Fibroblast of peridontal ligament (primary cell): Measurements from ENCODE around the gene ZNF813.
A peak's percentile ranks its signal among the peaks of the same experiment; 100 is the strongest.
"Not testable (repeated sequence)": the region's sequence is repeated elsewhere in the genome, so short reads cannot be mapped to it uniquely, and the experiment has no call there.

ENCODE experiments used
- DNase-seq: peaks from one replicate; pipeline ENCODE4 v3.0.0-alpha.2; 2010; ENCODE audit errors: extremely low read depth

ZNF813 gene

DNA sequence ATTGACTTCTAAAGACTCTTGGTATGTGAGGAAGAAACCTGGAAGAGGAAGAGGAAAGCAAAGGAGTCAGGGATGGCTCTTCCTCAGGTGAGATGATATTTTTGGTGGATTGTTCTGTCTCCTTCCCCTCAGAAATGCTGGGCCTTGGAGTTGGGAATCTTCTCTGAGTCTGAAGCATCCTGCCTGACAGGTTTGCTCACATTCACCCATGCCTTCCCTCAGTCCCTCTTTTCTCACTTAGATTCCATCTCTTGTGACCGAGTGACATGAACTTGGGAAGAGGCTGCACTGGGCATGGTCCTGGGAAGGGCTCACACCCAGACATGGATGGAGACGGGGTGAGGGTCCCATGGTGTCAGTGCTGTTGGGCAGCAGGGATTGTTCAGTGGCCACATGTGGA, 16.2 kb downstream of the ZNF813 start:
- DNase-seq, result not testable (repeated sequence)

DNA sequence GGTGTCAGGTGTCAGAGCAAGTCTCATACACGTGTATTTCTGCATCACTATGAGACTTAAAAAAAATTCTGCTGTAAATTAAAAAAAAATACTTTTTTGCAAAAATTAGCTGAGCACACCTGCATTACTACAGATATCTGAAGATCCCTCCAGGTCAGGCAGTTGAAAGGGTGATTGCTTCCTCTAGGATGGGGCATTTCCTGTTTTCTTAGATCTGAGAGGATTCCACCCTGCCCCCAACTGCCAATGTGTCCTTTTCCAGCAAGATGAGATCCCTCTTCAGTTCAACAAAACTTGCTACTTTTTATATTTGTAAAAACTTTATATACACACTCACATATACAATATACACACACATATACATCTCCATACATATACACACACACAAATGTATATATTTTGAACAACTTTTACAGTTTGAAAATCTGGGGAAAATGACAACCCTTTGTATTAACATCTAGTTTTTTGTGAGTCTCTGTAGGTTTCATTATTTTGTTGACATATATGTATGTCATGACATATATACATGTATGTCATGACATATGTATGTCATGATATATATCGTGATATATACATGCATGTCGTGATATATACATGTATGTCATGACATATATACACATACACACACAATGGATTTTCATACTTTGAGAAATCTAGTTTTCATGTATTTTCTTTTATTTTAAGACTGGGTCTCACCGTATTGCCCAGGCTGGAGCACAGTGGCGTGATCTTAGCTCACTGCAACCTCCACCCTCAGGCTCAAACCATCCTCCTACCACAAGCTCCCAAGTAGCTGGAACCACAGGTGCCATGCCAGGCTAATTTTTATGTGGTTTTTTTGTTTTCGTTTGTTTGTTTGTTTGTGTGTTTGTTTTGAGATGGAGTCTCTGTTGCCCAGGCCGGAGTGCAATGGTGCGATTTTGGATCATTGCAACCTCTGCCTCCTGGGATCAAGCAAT, 17.8 kb downstream of the ZNF813 start:
- DNase-seq, result no peak

DNA sequence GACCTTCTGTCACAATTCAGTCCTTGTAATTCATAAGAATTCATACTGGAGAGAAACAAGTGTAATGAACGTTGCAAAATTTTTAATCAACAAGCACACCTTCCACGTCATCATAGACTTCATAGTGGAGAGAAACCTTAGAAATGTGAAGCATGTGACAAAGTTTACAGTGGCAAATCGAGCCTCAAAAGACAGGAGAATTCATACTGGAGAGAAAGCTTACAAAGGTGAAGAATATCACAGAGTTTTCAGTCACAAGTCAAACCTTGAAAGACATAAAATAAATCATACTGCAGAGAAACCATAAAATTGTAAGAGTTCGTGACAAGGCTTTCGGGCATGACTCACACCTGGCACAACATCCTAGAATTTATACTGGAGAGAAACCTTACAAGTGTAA, 24.6 kb downstream of the ZNF813 start:
- DNase-seq, result no peak

DNA sequence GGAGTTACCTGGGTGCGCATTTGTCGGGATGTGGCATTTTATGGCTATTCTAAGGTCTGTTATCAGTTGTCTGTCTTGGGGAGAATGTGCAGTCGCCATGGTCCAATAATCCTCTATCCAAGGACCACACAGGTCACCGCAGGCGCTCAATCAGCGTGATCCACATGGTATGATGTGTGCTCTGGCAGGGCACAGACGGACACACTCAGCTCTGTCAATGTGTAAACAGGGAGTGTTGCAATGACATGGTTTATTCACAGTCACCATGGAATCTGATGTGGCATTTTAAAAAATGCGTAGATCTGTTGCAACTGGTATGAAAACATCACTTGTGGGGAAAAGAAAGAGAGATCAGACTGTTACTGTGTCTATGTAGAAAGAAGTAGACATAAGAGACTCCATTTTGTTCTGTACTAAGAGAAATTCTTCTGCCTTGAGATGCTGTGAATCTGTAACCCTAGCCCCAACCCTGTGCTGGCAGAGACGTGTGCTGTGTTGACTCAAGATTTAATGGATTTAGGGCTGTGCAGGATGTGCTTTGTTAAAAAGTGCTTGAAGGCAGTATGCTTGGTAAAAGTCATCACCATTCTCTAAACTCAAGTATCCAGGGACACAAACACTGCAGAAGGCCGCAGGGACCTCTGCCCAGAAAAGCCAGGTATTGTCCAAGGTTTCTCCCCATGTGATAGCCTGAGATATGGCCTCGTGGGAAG, 29.9 kb downstream of the ZNF813 start:
- not testable (repeated sequence) for DNase-seq

DNA sequence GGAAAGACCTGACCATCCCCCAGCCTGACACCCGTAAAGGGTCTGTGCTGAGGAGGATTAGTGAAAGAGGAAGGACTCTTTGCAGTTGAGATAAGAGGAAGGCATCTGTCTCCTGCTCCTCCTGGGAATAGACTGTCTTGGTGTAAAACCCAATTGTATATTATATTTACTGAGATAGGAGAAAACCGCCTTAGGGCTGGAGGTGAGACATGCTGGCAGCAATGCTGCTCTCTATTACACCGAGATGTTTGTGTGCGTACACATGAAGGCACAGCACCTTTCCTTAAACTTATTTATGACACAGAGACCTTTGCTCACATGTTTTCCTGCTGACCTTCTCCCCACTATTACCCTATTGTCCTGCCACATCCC, 30.5 kb downstream of the ZNF813 start:
- DNase-seq, result not testable (repeated sequence)

DNA sequence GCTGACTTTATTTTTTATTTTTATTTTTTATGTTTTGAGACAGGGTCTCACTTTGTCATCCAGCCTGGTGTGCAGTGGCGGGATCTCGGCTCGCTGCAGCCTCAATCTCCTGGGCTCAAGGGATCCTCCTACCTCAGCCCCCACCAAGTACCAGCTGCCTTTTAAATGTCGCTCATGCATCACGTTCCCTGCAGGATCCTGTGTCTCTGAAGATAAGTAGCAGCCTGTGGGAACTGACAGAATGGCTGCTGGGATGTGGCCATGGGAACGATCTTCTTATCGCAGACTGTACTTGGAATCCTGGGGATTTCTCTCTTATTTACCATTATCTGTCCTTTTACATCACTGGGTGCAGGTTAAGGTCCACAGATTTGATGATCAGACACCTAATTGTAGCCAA, 35.6 kb downstream of the ZNF813 start:
- DNase-seq, result not testable (repeated sequence)

DNA sequence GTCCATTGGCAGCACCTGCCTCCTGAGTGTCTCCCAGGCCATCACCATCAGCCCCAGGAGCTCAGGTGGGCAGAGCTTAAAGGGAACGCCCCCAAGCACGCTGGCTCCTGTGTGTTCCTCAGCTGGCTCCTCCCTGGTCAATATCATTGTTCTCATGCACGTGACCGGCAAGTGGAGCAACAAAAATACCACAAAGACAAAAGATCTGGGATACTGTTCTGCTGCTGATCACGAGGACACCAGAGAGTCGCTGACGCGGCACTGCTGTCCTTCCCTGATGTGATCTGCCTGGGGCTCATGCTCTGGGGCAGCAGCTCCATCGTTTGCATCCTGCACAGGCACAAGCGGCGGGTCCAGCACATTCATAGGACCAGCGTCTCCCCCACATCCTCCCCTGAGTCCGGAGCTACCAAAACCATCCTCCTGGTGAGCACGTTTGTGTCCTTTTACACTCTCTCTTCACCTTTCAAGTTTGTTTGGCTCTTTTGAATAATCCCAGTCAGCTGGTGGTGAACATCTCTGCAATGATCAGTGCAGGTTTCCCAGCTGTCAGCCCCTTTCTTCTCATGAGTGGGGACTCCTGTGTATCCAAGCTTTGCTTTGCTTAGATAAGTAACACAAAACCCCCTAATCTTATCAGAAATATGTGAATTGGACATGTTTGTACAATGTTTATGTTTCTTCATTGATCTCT, 36.3 kb downstream of the ZNF813 start:
- not testable (repeated sequence) for DNase-seq

DNA sequence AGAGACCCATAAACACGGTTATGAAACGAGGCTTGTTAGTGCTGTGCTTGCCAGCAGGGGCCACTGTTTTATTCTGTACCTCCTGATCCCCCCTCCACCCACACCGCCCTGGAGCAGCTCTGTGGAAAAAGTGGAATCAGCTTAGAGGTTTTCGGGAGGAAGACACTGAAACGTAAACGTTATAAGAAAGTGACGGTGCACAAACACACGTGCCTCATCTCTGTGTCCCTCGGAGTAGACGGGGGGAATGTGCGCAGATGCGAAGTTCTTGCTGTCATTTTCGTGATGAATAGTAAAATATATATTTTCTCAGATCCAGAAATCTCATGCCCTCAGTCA, 36.8 kb downstream of the ZNF813 start:
- not testable (repeated sequence) for DNase-seq

DNA sequence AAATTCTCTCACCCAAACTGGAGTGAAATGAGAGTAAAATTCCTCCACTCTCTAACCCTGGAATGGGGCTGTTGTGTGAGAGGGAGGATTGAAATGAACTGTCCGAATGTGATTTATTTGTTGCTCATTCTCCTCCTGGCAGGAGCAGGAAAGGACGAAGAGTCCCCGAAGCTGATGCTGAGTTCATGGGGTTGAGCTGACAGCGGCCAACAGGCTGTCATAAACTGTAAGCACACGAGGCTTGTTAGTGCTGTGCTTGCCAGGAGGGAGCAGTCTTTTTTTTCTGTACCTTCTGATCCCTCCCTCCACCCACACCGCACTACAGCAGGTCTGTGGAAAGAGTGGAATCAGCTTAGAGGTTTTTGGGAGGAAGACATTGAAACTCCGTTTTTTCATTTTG, 37.4 kb downstream of the ZNF813 start:
- no peak for DNase-seq

DNA sequence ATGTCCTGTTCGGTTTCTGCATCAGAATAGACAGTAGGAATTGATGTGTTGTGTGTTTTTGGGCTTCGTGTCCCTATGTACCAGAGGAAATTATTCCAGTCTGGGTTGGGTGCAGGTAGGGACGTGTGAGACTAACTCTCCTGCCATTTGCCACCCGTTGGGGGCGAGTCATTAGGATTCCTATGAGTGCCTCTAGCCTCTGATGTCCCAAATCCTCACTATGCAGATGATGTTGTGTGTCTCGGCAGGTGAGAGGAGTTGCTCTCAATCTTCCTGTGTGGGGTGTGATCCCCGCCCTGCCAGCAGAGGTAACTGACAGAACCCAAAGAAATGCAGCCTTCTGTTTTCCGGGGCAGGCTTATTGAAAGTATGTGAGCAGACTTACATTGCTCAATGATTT, 39.2 kb downstream of the ZNF813 start:
- DNase-seq, result no peak

DNA sequence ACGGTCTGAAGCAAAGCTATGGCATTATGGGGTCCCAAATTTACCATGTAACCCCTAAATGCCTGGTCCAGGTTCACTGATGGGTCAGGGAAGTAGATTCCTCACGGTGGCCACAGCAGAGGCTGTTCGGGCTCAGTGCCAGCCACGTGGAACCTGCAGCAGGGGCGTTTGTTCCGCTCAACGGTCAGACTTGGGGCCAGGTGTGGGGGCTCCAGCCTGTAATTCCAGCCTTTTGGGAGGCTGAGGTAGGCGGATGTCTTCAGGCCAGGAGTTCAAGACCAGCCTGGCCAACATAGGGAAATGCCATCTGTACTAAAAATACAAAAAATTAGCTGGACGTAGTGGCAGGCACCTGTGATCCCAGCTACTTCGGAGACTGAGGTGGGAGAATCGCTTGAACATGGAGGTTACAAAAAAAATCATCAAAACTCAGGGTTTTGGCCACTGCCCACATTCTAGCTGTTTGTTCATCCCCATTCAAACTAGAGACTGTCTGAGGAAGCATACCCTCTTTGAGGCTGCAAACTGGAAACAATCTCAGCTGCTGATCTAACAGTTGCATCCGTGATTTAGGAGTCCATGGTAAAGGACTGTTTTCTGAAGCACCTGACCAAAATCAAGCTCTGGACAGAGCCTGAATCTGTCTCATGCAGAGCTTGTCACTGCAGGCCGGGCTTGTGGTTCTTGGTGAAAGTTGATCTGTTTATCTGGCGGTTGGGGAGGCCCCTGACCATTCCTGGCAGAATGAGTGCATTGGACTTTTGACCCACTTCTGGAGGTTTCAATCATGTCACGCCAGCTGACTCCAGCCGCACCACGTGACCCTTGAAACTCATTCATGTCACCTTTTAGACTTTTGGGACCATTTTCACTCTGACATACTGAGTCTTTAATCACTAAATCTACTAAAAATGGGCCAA, 40.2 kb downstream of the ZNF813 start:
- no peak for DNase-seq

DNA sequence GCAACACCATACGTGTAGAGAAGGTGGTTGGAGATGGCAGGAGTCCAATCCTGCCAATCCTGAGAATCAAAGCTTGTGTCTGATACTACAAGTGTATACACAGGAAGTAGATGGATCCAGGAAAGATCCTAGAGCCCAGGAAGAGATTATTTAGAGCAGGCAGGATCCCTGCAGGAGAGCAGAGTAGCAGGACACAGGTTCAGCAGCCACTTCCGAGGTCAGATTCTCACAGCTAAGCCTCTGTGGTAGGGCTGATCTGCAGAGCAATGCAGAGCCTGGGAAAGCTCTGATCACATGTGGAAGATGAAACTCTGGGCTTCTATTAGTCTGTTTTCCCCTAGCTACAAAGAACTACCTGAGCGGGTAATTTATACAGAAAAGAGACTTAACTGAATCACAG, 41.9 kb downstream of the ZNF813 start:
- no peak for DNase-seq

DNA sequence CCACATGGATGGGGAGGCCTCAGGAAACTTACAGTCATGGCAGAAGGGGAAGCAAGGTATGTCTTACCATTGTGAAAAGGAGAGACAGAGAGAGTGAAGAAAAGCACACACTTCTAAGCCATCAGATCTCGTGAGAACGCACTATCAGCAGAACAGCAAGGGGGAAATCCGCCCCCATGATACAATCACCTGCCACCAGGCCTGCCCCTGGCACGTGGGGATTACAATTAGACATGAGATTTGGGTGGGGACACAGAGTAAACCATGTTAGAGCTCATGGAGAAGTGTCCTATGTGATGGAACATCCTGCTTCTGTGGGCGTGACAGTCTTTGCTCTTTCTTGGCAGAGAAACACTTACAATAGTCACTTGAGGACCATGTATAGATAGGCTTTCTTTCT, 42.3 kb downstream of the ZNF813 start:
- DNase-seq, result no peak

DNA sequence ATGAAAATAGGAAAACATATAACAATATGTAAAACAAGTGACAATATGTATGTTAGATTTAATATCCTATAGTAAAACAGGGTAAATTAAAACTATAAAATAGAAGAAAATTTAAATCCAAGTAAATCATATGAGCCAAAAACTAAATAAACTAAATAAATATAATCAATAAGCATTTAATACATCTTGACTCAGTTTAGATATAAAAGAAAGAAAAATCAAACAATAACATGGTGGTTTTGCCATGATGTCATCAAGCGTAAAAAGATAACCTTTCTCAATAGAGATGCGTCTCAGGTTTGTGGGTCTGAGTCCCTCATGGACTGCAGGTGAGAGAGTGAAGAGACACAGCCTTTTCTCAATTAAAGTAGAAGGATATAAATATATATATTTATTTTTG, 43.8 kb downstream of the ZNF813 start:
- DNase-seq, result no peak

DNA sequence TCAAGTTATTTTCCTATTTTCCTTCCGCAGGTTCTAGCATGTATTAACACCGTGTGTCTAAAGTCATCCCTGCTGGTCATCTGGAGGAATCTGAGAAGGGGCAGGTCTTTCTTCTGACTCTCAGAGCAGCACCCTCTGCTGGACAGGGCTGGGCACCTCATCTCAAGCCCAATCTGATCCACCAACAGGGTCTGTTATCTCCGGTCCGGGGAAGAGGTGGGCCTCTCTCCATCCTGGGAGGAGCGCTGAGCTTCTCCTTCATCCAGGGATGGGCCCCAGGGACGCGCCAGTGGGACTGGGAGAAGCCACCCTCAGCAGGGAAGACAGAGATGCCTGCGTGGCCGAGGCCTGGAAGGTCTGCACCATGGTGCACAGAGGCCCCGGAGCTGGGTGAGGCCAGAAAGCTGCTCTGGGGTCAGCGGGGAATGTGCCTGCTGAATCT, 44.4 kb downstream of the ZNF813 start:
- peak; percentile 34 for DNase-seq

DNA sequence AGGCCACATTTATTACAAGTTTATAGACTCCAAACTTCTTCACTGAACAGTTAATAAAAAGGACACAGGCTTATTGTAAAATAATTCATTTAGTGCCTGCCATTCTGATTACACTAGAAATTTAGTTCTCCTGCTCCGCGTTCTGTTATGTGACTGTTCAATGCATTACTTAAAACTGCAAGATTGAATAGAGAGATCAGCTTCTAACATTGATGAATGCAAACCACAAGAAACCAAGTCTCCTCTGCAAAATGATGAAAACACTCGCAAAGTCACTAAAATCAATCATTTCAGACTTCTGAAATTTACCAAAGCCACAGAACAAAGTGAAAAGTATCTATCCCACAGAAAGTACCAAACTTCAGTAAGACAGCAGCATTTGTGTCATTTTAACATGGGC, 47.5 kb downstream of the ZNF813 start:
- not testable (repeated sequence) for DNase-seq

DNA sequence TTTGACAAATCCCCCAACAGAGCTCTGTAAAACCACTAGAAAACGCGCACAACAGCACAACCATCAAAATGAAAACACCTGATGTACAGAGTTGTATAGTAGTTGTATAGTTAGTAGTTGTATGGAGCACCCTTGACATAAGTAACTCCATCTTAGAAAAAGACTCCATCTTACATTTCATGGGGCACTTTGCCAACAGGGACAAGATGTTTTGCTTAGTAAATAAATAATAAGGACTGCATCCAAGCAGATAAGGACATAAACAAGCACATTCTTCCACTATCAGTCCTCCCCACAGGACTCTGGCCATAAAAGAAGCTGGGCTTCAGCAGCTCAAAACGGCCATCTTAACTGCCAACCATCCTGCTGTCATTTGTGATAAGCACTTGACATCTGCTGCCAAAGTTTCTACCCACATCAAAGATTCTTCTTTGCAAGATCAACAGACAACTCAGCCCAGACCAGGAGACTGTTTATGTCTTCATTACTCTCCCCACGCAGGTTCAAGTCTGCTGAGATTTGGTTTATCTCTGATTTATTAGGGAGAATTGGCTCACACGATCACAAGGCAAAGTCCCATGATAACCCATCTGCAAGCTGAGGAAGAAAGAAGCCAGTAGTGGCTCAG, 49.7 kb downstream of the ZNF813 start:
- no peak for DNase-seq

DNA sequence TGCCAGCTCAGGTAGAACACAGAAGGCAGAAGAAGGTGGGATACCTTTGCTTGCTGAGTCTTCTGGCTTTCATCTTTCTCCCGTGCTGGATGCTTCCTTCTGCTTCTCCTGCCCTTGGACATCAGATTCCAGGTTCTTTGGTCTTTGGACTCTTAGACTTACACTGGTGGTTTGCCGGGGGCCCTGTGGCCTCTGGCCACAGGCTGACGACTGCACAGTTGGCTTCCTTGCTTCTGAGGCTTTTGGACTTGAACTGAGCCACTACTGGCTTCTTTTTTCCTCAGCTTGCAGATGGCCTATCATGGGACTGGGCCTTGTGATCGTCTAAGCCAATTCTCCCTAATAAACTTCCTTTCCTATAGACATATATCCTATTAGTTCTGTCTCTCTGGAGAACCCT, 50.6 kb downstream of the ZNF813 start:
- DNase-seq, result no peak

DNA sequence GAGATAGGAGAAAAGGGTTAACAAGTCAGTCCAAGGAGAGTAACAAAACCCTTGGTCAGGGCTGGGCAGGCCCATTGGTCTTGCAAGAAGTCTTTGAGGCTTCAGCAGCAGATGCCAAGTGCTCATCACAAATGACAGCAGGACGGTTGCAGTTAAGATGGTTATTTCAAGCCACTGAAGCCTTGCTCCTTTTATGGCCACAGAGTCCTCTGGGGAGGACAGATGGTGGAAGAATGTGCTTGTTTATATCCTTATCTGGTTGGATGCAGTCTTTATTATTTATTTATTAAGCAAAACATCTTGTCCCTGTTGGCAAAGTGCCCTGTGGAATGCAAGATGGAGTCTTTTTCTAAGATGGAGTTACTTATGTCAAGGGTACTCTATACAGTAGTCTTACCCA, 51.2 kb downstream of the ZNF813 start:
- DNase-seq, result no peak

DNA sequence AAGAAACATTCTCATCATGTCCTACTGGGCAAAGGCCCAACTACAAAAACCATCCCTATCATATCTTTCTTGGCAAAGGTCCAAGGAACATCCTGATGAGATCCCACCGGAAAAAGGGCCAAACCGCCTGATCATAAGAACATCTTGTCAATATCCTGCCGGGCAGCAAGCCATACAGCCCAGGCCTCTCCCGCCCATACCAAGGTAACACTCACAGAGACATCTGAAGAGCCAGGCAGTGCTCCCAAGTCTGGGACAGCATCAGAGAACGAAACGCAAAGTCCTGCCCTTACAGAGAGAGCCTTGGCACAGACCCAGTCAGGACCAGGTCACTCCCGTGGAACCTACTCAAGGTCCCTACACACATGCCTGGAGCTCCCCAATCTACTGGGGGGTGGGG, 51.9 kb downstream of the ZNF813 start:
- DNase-seq, result no peak

DNA sequence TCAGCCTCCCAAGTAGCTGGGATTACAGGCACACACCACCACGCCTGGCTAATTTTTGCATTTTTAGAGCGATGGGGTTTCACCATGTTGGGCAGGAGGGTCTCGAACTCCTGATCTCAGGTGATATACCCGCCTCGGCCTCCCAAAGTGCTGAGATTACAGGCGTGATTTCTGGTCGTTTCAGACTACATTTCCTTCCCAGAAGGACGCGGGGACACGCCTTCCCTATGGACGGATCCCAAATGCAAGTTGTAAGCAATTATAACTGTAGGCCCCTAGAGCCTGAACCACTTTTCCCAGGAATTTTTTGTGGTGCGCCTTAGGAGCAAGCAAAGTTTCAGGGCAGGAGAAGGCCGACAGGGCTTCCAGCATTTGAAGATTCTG, 52.6 kb downstream of the ZNF813 start:
- no peak for DNase-seq
